Raji (cell line): ENCODE data around the gene DOCK4.

ENCODE experiments used
- POLR2A ChIP-seq: IDR thresholded peaks from 2 replicates; pipeline ENCODE4 v1.6.1; 2011; ENCODE audit warnings: low read depth, low read length, control low read depth; ENCODE audit not compliant: insufficient read depth

The DOCK4 gene

DNA sequence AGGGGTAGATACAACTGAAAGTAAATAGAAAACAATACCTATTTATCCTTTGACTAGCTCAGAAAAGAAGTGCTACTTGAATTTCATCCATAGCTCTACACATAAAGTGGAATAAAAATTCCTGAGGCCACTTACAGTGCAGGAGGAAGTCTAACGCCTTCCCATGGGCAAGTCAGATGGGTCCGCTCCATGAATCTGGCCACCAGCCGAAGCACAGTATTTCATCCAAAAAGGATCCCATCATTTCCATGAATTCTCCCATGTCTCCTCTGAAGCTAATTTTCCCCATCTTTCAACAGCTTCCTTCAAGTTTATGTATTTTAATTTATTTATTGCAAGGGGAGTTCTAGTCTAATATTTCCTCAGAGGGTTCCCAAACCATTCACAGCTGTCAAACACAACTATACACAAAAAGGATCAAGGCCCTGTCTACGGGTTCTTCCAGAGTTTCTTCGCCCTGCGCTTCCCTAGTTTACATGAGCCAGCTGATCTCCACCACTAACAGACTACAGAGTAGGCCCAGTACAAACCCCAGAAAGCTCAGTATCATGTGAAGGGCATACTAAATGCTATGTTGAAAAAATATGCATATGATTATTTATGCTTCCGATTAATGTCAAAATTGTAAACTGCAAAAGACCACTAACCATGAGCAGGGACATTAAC lies 184.7 kb downstream of the DOCK4 start:
- TF ChIP-seq POLR2A = no peak

DNA sequence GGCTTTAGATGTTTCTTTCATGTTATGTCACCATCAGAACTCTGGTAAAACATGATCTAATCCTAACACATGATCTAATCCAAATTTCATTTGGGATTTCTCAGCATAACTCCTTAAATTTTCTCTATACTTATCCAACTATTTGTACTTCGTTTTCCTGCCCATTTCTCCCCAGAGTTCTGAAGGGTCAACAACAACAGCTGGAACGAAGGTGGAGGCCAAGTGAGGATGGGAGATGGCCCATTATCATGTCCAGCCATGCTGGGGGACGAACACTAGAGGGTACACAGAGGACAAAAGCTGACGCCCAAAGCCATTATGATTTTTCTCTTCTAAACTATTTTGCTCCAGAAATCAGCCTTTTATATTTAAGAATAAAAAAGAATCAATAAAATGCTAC lies 185.4 kb downstream of the DOCK4 start:
- no peak for TF ChIP-seq POLR2A

DNA sequence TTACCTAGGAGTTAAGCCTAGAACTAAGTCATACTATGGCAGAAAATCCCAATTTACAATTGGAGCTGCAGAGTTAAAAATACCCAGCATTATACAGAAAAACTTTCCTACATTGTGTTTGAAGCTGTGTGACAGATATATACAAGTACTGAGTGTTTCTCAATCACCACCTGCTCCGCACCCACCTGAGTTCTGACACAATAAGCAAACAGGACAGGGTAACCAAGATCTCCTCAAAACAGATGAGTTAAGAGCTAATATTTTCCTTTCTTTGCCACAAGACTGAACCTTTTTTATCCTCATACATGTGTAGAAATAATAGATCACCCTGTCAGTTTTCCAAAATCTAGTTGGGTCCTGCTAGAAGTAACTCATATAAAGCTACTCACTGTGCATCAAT lies 186.3 kb downstream of the DOCK4 start:
- TF ChIP-seq POLR2A = no peak

DNA sequence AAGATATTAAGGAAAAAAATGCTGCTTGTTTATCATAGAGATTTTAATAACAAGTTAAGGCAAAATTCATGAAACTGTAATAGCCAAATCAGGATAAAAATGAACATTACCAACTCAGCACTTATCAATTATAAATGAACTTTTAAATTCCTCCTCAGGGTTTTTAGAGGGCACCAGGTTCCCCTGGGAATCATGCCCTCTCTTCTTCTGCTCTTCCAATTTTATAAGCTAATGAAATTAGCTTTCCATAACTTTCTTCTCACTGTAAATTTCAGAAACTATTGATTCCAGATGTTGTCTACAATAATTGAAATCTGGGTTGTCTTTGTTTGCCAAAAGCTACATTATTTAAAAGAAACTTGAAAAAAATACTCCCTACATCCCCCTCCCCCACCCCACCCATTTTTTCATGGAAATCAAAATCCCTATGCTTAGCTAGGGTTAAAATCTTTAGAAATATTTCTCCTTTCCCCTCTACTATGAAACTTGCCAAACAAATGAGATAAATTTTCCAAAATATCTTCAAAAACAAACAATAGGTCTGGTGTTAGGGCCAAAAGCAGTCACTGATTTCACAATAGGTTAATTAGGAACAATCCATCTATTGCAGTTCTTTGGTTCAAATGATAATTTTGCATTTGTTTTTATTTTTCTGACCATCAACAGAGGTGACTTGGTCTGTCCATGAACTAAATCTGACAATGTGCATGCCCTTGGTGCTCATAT lies 187.7 kb downstream of the DOCK4 start:
- TF ChIP-seq POLR2A = no peak

DNA sequence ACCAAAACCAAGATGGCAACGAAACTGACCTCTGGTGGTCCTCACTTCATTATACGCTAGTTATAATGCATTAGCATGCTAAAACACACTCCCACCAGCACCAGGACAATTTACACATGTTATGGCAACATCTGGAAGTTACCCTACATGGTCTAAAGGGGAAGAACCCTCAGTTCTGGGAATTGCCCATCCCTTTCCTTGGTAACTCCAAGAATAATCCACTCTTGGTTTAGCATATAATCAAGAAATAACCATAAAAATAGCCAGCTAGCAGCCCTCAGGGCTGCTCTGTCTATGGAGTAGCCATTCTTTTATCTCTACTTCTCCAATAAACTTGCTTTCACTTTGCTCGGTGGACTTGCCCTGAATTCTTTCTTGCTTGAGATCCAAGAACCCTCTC lies 191.1 kb downstream of the DOCK4 start:
- no peak for TF ChIP-seq POLR2A

DNA sequence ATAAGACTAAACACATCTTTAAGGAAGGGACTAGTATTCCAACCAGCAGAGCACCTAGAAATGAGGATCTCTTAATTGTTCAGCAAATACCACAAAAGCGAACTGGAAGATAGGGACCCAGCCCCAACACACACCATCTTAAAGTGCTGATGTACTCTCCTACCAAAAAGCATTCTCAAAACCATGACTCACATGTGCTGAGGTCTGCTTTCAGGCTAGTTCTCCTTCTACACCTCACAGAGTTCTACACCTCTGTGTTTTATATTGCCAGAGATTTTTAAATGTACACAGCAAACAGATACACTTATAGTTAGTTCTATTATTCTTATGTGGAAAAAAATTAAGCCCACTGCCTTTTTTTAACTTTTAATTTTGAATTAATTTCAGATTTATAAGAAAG lies 191.9 kb downstream of the DOCK4 start:
- no peak for TF ChIP-seq POLR2A

DNA sequence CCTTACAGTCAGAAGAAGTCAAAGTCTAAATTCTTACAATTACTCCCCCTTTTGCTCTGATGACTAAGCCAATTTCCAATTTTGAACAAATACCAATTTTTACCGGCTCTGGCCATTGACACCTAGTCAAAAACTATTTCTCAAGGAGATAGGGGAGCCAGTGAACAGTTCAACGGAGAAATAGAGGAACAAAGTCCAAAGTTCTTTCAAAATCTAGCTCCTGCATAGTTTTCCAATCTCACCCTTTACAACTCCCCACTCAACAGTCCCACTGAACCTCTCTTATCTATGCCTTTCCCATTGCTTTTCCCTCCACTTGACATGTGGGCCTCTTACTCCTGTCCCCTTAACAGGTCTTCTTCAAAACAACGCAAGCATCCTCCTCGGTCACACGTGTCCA lies 192.9 kb downstream of the DOCK4 start:
- no peak for TF ChIP-seq POLR2A

DNA sequence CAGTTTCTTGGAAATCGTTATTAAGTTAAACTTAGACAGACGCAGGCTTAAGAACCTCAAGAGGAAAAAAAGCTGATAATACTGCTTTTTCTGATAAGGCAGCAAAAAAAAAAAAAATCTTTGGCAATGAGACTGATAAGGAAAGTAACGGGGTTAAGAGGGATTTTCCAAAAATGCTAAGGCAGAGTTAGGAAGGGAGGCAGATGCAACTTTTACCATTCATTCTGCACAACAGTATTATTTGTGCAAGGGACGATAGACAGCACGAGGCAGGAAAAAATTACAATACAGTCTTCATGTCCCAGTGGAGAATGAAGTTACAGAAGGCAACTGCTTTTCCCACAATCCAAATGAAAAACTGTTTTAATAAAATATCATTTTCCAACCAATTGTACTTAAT lies 194.0 kb downstream of the DOCK4 start:
- no peak for TF ChIP-seq POLR2A

DNA sequence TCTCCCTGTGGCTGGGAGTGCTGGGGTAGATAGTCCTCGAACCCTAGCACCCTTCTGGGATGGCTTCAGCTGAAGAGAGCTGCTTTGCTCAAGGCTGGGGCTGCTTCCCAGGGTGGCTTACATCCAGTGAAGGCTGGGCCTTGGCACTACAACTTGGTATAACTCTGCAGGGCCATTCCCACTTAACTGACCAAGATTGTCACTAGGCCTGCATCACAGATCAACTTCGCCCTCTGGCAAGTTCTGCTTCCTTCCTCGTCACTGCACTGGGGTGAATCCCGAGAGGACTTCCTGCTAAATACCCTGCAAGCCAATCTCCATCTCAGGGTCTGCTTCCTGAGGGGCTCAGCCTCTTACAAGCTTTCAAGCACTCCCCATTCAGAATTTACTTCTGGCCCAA lies 195.2 kb downstream of the DOCK4 start:
- no peak for TF ChIP-seq POLR2A

DNA sequence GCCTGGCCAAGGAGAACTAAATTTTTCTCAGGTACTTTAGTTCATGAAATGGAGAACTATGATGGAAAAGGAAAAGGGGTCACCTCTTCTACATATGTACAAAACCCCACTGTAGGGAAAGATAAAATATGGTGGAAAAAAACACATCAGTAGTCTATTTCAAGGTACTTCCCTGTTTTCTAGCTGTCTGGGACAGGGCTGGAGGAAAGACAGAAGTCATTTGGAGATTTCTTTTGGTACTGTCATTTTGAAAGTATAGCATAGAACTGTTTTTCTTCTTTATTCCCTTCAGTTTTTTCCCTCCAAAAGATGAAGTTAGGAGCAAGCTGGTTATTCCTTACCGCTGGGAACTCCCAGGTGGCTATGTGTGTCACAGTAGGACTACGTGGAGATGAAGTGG lies 196.1 kb downstream of the DOCK4 start:
- no peak for TF ChIP-seq POLR2A

DNA sequence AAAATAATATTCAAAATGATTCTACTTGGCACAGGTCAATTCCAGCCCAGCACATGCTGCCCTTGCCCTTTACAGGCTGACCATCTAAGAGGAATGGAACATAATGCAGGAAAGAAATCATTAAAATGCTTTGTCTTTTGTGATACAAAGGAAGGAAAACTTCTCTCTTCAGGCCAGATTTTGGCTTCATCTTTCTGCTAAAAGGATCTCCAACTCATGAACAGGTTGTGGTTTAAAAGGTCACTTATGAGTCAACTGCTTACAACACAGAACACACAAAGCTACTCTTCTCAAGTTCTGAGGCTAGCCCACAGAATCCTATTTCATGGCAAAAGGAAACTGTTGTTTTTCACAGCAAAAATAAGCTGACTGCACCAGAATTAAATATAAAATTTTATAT lies 197.1 kb downstream of the DOCK4 start:
- TF ChIP-seq POLR2A = no peak

DNA sequence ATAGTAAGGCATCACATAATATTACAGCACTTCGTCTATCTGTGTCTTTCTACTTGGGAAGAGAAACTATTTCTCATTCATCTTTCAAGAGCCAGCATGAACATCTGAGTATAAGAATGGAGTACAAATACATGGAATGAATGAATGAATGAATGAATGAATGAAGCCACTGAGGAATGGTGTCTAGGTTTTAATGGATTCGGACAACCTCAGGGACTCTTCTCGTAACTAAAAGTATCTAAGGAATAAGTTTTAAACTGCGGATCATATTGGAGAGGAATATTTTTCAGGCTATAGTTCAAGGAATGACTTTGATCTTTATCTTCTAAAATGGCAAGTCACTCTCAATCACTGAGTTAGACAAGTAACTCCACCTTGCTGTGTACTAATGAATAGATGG lies 199.0 kb downstream of the DOCK4 start:
- no peak for TF ChIP-seq POLR2A

- no peak for TF ChIP-seq POLR2A
These were observed 200.1 kb downstream of the DOCK4 start for GRCh38 chr7:112006071-112006470.

- TF ChIP-seq POLR2A = no peak
These were observed 200.9 kb downstream of the DOCK4 start for GRCh38 chr7:112005205-112005775.

DNA sequence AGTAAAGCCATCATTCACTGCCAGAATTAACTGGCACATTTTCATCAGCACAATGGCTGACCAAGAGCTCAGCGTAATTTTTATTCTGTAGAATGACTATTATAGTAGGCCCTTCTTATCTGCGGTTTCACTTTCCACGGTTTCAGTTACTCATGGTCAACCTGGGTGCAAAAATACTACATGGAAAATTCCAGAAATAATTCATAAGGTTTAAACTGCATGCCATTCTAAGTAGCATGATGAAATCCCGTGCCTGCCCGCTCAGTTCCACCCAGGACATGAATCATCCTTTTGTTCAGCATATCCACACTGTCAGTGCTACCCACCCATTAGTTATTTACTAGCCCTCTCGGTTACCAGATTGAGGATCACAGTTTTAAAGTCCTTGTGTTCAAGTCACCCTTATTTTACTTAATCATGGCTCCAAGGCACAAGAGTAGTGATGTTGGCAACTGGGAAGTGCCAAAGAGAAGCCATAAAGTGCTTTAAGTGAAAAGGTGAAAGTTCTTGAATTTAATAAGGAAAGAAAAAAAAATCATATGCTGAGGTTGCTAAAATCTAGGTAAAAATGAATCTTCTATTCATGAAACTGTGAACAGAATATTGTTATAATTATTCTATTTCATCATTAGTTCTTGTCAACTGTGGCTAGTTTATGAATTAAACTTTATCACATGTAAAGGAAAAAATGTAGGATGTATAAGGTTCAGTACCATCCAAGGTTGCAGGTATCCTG lies 204.9 kb downstream of the DOCK4 start:
- TF ChIP-seq POLR2A = no peak

- TF ChIP-seq POLR2A = no peak
These were observed 207.9 kb downstream of the DOCK4 start for GRCh38 chr7:111998326-111998725.
